Endothelial cell of umbilical vein (primary cell): ENCODE results near the gene CD320. TPM values are rescaled to one million over a fixed set of nuclear protein-coding genes. Genes with fewer than 3 reads are reported as not detected.

Source experiments
- BruUV-seq: library from RNA; stranded (reverse); fragments of 400-500 nt; replicated peaks from 2 replicates; lab custom pipeline; 2021; lab: Mats Ljungman, UMichigan
- CTCF ChIA-PET: fragments of 300-600, 350-600 bp; sonication (Branson Sonifier 250); formaldehyde crosslinking; loops from one replicate; lab custom pipeline; 2021; ENCODE audit warnings: antibody characterized with exemption, inconsistent platforms; lab: Charles Lee
- POLR2A ChIA-PET: fragments of 300-600, 350-600 bp; sonication (Branson Sonifier 250); formaldehyde crosslinking; loops from one replicate; lab custom pipeline; 2021; ENCODE audit warnings: antibody characterized with exemption, inconsistent platforms; lab: Charles Lee
- DNase-seq: peaks from one replicate; pipeline ENCODE4 v3.0.0-alpha.2; 2011; ENCODE audit warnings: low read depth, low spot score
- FAIRE-seq: peaks from 2 replicates; lab custom pipeline; 2011; peaks lifted over from hg19 to GRCh38; lab: Jason Lieb, UNC
- H2AFZ ChIP-seq: 2 replicates; pipeline ENCODE4 v1.6.0; 2012; ENCODE audit warnings: low read depth, low read length, control low read depth, inconsistent platforms
- H3K27ac ChIP-seq: 2 replicates; pipeline ENCODE4 v1.5.1; 2011; ENCODE audit warnings: low read depth, mild to moderate bottlenecking, control low read depth, low read length, moderate library complexity; ENCODE audit not compliant: insufficient read depth
- H3K27me3 ChIP-seq, 2 experiments: 2 replicates each; pipeline versions ENCODE4 v1.6.0 to v1.6.1; 2011; ENCODE audit warnings: low read length in 2 of 2, mixed read lengths in 1 of 2; ENCODE audit not compliant: control insufficient read depth in 2 of 2, insufficient read depth in 2 of 2
- H3K36me3 ChIP-seq, 2 experiments: 2 replicates in 1 of 2; 3 replicates in 1 of 2; pipeline ENCODE4 v1.5.1; 2011; ENCODE audit warnings: low read length in 2 of 2, mild to moderate bottlenecking in 1 of 2, moderate library complexity in 1 of 2; ENCODE audit not compliant: control insufficient read depth in 2 of 2, insufficient read depth in 2 of 2; ENCODE audit errors: extremely low read depth in 1 of 2
- H3K4me1 ChIP-seq: 3 replicates; pipeline ENCODE4 v1.5.1; 2011; ENCODE audit warnings: mild to moderate bottlenecking, low read length; ENCODE audit not compliant: control insufficient read depth, insufficient read depth; ENCODE audit errors: extremely low read depth
- H3K4me2 ChIP-seq: 2 replicates; pipeline ENCODE4 v1.6.1; 2011; ENCODE audit warnings: low read length, control low read depth, mixed read lengths; ENCODE audit not compliant: insufficient read depth
- H3K4me3 ChIP-seq, 3 experiments: fragments of 200-600 bp in 1 of 3; sonication (generic), shearing (Covaris generic) in 1 of 3; replicated peaks in 1 of 3; 2 replicates each; pipeline ENCODE4 v1.5.1; 2011 to 2016; ENCODE audit warnings: control low read depth in 3 of 3, low read length in 3 of 3, mild to moderate bottlenecking in 2 of 3, inconsistent platforms in 1 of 3, low read depth in 1 of 3, moderate library complexity in 1 of 3; ENCODE audit not compliant: insufficient read depth in 1 of 3
- H3K79me2 ChIP-seq: 2 replicates; pipeline ENCODE4 v1.6.0; 2012; ENCODE audit warnings: low read length, inconsistent platforms; ENCODE audit not compliant: control insufficient read depth, insufficient read depth
- H3K9ac ChIP-seq: replicated peaks from 2 replicates; pipeline ENCODE3; 2011; ENCODE audit warnings: low read length, control low read depth; ENCODE audit not compliant: insufficient read depth; ENCODE audit errors: extremely low read depth
- H3K9me1 ChIP-seq: replicated peaks from 3 replicates; pipeline ENCODE4 v1.6.0; 2011; ENCODE audit warnings: mild to moderate bottlenecking, low read length; ENCODE audit not compliant: control insufficient read depth, insufficient read depth; ENCODE audit errors: extremely low read depth
- H3K9me3 ChIP-seq: replicated peaks from 2 replicates; pipeline ENCODE4 v1.5.1; 2012; ENCODE audit warnings: low read length, inconsistent platforms; ENCODE audit not compliant: control insufficient read depth, insufficient read depth
- H4K20me1 ChIP-seq: replicated peaks from 2 replicates; pipeline ENCODE3; 2011; ENCODE audit warnings: mild to moderate bottlenecking, low read length; ENCODE audit not compliant: control insufficient read depth, insufficient read depth; ENCODE audit errors: extremely low read depth
- CTCF ChIP-seq, 2 donors: IDR thresholded peaks; 1 replicate in 1 of 2; 2 replicates in 1 of 2; pipeline ENCODE4 v1.5.1; 2011; ENCODE audit warnings: low read length in 2 of 2, mild to moderate bottlenecking in 2 of 2, moderate library complexity in 2 of 2, control low read depth in 1 of 2, inconsistent platforms in 1 of 2, low read depth in 1 of 2; ENCODE audit not compliant: insufficient read depth in 1 of 2; ENCODE audit errors: extremely low read depth in 1 of 2
- EZH2 ChIP-seq: IDR thresholded peaks from 2 replicates; pipeline ENCODE4 v1.6.1; 2012; ENCODE audit warnings: borderline replicate concordance, low read depth, mild to moderate bottlenecking, moderate library complexity, low read length, inconsistent platforms; ENCODE audit not compliant: severe bottlenecking
- FOS ChIP-seq: IDR thresholded peaks from 2 replicates; pipeline ENCODE4 v1.6.1; 2011; ENCODE audit warnings: mild to moderate bottlenecking, low read length, moderate library complexity, borderline replicate concordance; ENCODE audit not compliant: insufficient read depth
- JUN ChIP-seq: IDR thresholded peaks from 2 replicates; pipeline ENCODE4 v1.6.1; 2011; ENCODE audit warnings: borderline replicate concordance, low read depth; ENCODE audit not compliant: insufficient read length, insufficient read depth
- MYC ChIP-seq: IDR thresholded peaks from one replicate; pipeline ENCODE4 v1.6.1; 2011; ENCODE audit warnings: mild to moderate bottlenecking, low read depth, low read length
- POLR2A ChIP-seq: IDR thresholded peaks from 2 replicates; pipeline ENCODE4 v1.6.1; 2012; ENCODE audit warnings: low read depth, mild to moderate bottlenecking, control low read depth, low read length
- dilution Hi-C: fragments of 300-500 bp; cut with MboI; formaldehyde crosslinking; loops from one replicate; pipeline ENCODE4 v1.15.0; 2019; ENCODE audit warnings: low sequenced_read_pairs; ENCODE audit not compliant: extremely low pct_ligation_motif_present
- intact Hi-C: fragments of 100-400 bp; cut with micrococcal nuclease; formaldehyde crosslinking; loops from one replicate; pipeline ENCODE4 v1.10.0; 2022
- polyA plus RNA-seq, 4 experiments: library from polyadenylated mRNA; depleted of rRNA in 3 of 4; stranded (reverse) in 3 of 4; unstranded in 1 of 4; fragments of >200 nt; gene quantifications; 2 replicates each; pipeline versions ENCODE4 v1.2.1 to v1.2.3, GENCODE V29; 2011 to 2012; ENCODE audit warnings: missing spikeins in 1 of 4
- total RNA-seq: library from RNA; stranded (reverse); gene quantifications from 2 replicates; pipeline ENCODE4 v1.2.3, GENCODE V29; 2021
- TF ChIP-seq, protein P1 (sequence below): IDR thresholded peaks from 2 replicates; pipeline ENCODE4 v1.6.1; 2011; ENCODE audit not compliant: insufficient read depth, insufficient read length

The CD320 gene
- total and polyA plus RNA-seq, 2 donors (not counting 3 experiments of a cell fraction or from before 2014, with no cell fraction given), result 84.9 to 190 TPM

DNA sequence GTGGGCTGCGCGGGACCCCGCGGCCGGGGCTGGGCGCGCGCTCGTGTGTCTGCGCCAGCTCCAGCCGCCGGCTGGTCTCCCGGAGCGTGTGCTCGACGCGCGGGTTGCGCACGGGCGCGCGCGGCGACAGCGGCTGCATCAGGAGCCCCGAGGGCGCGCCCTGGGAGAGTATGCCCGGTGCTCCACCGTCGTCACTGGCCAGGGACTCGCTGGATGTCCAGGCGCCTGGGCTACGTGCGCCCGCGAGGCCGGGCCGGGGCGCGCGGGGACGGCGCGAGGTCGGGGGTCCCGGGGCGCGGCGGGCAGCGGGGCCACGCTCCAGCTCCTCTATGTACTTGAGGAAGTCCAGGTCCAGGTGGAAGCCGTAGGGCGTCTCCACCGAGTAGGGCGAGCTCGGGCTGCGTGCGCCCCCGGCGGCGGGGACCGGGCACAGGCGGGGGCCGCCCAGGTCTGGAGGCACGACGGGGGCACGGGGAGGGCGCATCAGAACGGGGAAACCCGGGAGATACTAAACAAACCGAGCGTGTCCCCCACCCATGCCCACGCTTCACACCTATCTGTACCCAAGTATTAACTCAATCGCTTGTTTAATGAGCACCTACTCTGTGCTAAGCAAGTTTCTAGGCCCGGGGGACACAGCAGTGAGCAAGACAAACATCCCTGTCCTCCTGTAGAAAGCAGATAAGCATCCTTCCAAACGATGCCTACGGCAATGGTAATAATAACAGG lies 27.3 kb upstream of the CD320 start:
- DNase-seq, result no peak
- no peak for FAIRE-seq
- H3K27me3 ChIP-seq, result no peaks in the 10 kb centered on the region
- H3K36me3 ChIP-seq, result peaks cover 3 to 14% of the 10 kb centered on the region in 2 experiments
- peak overlapping the region; percentile 58 for H2AFZ ChIP-seq
- H3K4me1 ChIP-seq, result peaks cover 9% of the 10 kb centered on the region
- H3K9me1 ChIP-seq, result no peaks in the 10 kb centered on the region
- intact Hi-C loops, result no loop called here
- no peak overlapping the region for H3K9ac ChIP-seq
- peak overlapping the region in 2 of 3 experiments; percentile 24 to 45 for H3K4me3 ChIP-seq
- BruUV-seq, result no TSS peak
- peak overlapping the region; percentile 49 for H3K4me2 ChIP-seq
- TF ChIP-seq CTCF (IDR thresholded peaks at IDR 0.05; ENCODE audit: extremely low read depth in 1 of 2, insufficient read depth in 1 of 2, low read depth in 1 of 2, low read length in 2 of 2) (peak in 1 of 2 donors; percentile 18), EZH2 (no peak), JUN (no peak), FOS (no peak), POLR2A (peak; percentile 31), MYC (no peak)
- TF ChIP-seq, protein P1, sequence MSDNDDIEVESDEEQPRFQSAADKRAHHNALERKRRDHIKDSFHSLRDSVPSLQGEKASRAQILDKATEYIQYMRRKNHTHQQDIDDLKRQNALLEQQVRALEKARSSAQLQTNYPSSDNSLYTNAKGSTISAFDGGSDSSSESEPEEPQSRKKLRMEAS, result no peak
- no peaks in the 10 kb centered on the region for H3K79me2 ChIP-seq
- no peak overlapping the region for H3K27ac ChIP-seq
- POLR2A ChIA-PET, result no interaction called here
- H3K9me3 ChIP-seq, result no peaks in the 10 kb centered on the region
- CTCF ChIA-PET, result interaction anchor here (0.5 to 1.6 kb wide), 6 partner anchors 12 to 42 kb away, joined by 3 to 7 read pairs (median 4); no protein-coding TSS in a partner anchor
- no peaks in the 10 kb centered on the region for H4K20me1 ChIP-seq
- dilution Hi-C loops, result no loop called here
